NCI-H2029 treated with DMSO at 0.1 percent for 48 hours (cell line): Measurements from ENCODE around the gene ZNF276.

ENCODE experiments used
- DNase-seq: peaks from one replicate; lab custom pipeline; 2025; lab: John Stamatoyannopoulos, UW

Gene ZNF276

GRCh38 chr16:89716493-89716892 is 4.8 kb upstream of the ZNF276 start:
- DNase-seq, result no peak

DNA sequence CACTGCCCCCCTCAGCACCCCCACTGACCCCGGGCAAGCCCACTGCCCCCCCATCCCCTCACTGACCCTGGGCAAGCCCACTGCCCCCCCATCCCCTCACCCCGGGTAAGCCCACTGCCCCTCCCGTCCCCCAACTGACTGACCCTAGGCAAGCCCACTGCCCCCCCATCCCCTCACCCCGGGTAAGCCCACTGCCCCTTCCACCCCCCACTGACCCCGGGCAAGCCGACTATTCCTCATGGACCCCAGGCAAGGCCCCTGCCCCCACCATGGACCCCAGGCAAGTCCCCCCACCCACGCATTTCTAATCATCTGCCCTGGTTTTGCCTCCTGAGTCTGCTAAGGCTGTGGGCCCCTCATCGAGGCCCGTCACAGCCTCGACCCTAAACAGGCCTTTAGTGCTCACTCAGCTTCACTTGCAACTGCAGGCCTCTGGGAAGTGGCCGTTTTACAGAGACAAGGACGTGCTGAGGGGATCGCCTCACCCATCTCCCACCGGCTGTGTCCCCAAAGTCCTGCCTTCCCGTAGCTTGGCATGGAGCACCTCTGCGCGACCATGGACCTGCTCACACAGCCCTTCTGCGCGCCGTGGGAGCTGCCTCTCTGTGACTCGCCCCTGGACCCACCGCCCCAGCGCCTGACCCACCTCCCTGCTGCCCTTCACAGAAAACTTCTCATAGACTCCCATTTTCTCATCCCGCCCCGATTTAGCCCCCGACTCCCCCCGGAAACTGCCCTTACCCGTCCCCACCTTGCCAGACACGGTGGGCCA is 4.2 kb upstream of the ZNF276 start:
- DNase-seq, result no peak

- DNase-seq, result no peak
Measured at GRCh38 chr16:89717688-89718505, 3.4 kb upstream of the ZNF276 start.

DNA sequence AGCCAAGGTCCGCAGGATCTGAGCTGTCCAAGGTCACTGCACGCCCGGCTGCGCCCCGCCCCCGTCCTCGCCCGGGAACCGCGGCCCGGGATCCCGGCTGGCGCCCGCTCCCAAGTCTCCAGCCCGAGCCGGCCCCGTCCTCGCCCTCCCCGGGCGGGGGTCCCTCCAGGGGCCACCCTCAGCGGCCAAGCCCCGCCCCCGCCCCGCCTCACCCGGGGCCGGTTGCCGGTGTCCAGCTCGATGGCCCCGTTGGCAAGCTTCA is 855 bp upstream of the ZNF276 start:
- no peak for DNase-seq

DNA sequence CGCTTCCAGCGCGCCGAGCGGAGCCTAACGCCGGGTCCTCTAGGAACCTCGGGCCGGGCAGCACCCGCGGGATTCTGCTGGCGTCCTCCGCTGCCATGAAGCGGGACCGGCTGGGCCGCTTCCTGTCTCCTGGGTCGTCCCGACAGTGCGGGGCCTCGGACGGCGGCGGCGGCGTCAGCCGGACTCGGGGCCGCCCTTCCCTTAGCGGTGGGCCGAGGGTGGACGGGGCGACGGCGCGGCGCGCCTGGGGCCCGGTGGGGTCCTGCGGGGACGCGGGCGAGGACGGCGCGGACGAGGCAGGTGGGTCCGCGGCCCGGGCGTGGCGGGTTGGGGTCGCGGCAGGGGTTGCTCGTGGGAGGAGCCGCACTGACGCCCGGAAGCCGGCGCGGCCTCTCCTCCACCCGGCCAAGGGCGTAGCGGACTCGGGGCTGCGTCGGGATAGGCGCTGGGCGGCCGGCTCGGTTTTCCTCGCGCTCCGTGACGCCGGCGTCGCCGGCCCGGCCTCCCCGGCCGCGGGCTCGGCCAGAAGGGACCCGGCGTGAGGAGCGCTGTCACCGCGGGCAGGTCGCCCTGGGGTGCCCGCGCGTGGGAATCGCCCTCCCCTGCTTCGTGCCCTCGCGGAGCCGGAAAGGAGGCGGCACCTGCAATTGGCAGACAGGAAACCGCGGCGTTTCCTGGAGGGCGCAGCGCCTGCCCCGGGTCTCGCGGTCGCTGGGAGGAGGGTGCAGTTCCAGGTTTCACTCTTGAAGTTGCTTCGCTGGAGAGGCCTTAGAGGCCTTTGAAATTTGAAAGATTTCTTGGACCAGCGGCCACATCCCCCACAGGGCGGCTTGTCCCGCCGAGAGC is 432 bp downstream of the ZNF276 start:
- DNase-seq, result no peak

GRCh38 chr16:89722392-89723278 is 1.3 kb downstream of the ZNF276 start:
- no peak for DNase-seq

- no peak for DNase-seq
Measured at GRCh38 chr16:89723279-89724250, 2.2 kb downstream of the ZNF276 start.

- DNase-seq, result no peak
Measured at GRCh38 chr16:89727406-89728120, 6.2 kb downstream of the ZNF276 start.

GRCh38 chr16:89729293-89729692 is 8.0 kb downstream of the ZNF276 start:
- no peak for DNase-seq

GRCh38 chr16:89729863-89730593 is 8.7 kb downstream of the ZNF276 start:
- no peak for DNase-seq

DNA sequence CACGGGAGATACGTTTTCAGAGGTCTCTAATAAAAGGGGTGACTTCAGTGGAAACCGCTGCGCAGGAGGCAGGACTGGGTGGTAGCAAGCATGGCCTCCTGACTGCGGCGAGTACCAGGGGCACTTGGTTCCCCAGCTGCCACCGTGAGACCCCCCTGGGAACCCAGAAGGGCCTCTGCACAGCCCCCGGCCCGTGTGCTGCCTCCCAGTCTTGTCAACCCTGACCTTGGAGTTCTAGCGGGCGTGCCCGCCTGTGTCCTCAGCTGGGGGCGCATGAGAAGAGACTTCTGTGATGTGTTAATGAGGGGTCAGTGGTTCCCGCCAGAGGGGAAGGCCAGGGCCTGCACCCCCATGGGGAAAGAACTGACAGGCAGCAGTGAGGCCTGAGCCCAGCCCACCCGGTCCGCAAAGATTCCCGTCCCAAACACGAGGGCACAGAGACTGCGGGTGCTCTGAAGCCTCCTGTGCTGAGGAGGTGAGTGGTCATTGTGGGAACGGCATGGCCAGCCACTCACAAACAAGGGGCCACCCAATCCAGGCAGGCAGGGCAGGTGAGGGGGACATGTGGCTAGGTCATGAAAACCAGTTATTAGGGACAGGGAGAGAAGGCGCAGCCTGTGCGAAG is 9.4 kb downstream of the ZNF276 start:
- no peak for DNase-seq

DNA sequence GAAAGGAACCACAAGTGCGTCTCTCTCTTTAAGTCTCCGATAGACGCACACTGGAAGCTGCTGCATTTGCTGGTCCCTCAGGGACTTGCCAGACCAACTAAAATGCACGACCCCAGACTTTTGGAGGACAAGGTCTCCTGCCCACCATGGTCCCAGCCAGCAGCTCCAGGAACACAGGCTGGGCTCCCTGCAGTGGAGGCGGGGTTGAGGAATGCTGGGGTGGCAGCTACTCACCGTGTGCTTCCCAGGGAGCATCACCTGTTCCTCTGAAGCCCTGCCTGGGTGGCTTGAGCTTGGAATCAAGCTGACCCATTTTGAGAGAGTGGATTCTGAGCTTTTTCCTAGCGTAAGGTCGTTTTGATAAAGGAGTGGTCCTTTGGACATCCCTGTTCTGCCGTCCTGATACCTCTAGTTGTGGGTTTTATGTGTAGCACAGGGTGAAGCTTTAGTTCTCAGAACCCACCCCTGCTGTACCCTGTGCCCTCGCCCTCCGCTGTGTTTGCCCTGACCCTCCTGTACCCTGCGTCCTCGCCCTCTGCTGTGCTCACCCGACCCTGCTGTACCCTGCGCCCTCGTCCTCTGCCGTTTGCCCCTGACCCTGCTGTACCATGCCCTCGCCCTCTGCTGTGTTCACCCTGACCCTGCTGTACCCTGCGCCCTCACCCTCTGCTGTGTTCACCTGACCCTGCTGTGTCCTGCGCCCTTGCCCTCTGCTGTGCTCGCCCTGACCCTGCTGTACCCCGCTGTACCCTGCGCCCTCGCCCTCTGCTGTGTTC is 11.0 kb downstream of the ZNF276 start:
- DNase-seq, result no peak

DNA sequence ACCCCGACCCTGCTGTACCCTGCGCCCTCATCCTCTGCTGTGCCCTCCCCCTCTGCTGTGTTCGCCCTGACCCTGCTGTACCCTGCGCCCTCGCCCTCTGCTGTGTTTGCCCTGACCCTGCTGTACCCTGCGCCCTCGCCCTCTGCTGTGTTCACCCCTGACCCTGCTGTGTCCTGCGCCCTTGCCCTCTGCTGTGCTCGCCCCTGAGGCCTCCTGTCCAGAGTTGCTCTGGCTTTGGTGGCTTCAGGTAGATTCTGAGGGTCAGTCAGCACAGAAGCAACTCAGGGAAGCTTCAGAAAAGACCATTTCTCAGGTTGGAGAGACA is 11.5 kb downstream of the ZNF276 start:
- no peak for DNase-seq

DNA sequence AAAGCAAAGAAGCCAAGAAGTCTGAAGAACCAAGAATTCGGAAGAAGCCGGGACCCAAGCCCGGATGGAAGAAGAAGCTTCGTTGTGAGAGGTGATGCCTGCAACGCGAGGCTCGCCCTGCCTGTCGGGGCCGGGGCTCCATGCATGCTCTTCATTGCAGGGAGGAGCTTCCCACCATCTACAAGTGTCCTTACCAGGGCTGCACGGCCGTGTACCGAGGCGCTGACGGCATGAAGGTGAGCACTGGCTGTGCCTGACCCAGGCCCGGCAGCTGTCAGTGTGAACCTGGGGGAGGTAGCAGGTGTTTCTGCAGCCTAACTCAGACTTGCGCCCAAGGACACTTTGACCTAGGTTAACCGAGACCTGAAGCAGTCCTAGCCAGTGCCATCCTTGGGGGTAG is 12.0 kb downstream of the ZNF276 start:
- DNase-seq, result no peak

GRCh38 chr16:89733792-89734191 is 12.5 kb downstream of the ZNF276 start:
- no peak for DNase-seq

GRCh38 chr16:89736554-89736953 is 15.2 kb downstream of the ZNF276 start:
- no peak for DNase-seq

- DNase-seq, result no peak
Measured at GRCh38 chr16:89737341-89738071, 16.2 kb downstream of the ZNF276 start.

GRCh38 chr16:89738072-89738377 is 16.7 kb downstream of the ZNF276 start:
- DNase-seq, result no peak
